NCI-H1436 treated with DMSO at 0.1 percent for 48 hours (cell line): ENCODE results near the gene PYY.
"Not testable (repeated sequence)": the region's sequence is repeated elsewhere in the genome, so short reads cannot be mapped to it uniquely, and the experiment has no call there.

ENCODE experiments used
- DNase-seq: peaks from one replicate; lab custom pipeline; 2025; lab: John Stamatoyannopoulos, UW

PYY gene

GRCh38 chr17:43953746-43954145 is at the start of gene PYY:
Gene PYY (minus strand): TSS chr17:43953940. CDS start chr17:43953483, 457 bp downstream.
- DNase-seq = no peak

GRCh38 chr17:44002141-44002848 is 48.6 kb upstream of the PYY start:
- no peak for DNase-seq

DNA sequence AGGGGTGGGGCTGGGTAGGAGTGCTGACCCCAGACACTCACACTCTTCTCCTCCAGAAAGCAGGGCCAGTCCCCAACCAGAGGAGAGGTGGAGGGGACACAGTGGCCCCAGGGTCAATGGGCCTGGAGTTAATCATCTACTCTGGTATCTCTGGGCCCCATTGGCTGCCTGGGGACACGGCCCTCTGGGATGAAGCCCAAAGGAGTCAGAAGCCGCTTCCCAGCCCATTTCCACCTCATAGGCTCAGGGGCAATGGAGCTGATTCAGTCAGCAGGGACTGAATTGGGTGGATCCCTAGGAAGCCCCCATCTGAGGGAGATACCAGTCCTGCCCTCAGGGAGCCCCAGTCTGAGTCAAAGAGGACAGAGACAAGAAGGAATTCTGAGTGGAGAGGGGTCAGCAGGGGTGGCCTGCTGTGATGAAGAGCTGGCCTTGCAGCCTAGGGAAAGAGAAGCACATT is 47.8 kb upstream of the PYY start:
- DNase-seq = no peak

GRCh38 chr17:44000871-44001460 is 47.2 kb upstream of the PYY start:
- DNase-seq = no peak

- no peak for DNase-seq
Measured at GRCh38 chr17:44000141-44000860, 46.6 kb upstream of the PYY start.

DNA sequence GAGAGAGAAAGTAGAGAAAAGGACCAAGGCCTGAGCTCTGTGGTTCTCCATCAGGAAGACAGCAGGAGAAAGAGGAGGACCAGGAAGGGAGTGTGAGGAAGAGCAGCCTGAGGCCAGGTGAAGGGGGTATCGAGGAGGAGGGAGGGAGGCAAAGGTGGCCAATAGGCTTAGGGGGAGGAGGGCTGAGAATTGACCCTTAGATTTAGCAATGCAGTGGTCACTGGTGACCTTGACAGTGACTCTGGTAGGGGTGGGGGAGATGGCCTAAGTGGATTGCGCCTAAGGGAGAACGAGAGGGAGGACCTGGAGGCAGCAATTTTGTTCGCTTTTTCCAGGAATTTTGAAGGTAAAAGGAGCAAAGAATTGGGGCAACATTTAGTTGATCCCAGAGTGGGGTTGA is 45.3 kb upstream of the PYY start:
- DNase-seq = no peak

DNA sequence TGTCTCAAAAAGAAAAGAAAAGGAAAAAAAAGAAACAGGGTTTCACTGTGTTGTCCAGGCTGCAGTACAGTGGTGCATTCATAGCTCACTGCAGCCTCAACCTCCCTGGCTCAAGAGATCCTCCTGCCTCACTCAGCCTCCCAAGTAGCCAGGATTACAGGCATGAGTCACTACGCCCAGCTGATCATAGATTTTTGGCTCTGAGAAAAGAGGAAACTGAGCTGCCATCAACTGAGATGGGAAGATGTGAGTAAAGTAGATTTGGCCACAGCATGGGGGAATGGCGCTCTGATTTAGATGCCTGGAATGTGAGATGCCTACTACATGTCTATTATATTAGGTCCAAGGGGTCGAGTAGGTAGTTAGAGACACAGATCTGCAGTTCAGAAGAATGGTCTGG is 44.8 kb upstream of the PYY start:
- no peak for DNase-seq

GRCh38 chr17:43997180-43997579 is 43.4 kb upstream of the PYY start:
- DNase-seq = not testable (repeated sequence)

DNA sequence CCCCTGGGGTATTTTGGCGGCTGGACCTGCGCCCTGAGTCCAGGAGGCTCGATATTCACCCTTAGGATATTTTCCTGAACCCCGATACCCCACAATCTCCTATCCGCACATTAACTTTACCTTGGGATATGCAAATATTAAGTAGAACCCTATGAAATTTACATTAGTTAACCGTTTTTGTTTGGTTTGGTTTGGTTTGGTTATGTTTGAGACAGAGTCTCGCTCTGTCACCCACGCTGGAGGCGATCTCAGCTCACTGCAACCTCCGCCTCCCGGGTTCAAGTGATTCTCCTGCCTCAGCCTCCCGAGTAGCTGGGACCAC is 41.4 kb upstream of the PYY start:
- no peak for DNase-seq

- no peak for DNase-seq
Measured at GRCh38 chr17:43994272-43995149, 40.8 kb upstream of the PYY start.

- DNase-seq = no peak
Measured at GRCh38 chr17:43992641-43993040, 38.9 kb upstream of the PYY start.

GRCh38 chr17:43988301-43988700 is 34.6 kb upstream of the PYY start:
- no peak for DNase-seq

GRCh38 chr17:43987131-43988021 is 33.6 kb upstream of the PYY start:
- no peak for DNase-seq

DNA sequence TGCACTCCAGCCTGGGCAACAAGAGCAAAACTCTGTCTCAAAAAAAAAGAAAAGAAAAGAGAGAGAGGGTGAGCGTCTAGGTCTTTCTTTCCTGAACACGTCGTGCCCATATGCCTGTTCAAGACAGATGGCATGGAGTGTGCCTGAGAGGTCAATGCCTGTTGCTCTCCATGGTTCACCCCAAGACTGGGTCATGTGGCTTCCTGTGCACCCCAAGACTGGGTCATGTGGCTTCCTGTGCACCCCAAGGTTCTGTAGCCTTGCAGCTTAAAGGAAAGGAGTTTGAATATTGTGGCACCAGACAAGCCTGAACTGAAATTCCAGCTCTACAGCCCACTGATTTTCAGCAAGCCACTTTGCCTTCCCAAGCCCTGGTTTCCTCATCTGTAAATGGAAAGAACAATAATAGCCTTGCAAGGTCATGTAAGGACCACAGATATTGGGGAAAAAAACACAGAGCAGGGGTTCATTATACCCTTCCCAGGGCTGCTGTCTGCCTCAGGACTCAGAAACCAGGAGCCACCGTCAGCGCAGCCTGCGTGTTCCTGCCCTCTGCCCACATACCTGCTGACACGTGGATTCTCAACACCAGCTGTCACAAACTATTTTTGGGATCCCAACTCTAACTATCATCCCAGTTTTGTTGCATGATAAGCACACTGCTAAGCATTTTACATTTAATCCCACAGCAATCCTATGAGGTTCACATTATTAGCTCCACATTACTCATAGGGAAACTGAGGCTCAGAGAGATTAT is 32.7 kb upstream of the PYY start:
- DNase-seq = no peak

DNA sequence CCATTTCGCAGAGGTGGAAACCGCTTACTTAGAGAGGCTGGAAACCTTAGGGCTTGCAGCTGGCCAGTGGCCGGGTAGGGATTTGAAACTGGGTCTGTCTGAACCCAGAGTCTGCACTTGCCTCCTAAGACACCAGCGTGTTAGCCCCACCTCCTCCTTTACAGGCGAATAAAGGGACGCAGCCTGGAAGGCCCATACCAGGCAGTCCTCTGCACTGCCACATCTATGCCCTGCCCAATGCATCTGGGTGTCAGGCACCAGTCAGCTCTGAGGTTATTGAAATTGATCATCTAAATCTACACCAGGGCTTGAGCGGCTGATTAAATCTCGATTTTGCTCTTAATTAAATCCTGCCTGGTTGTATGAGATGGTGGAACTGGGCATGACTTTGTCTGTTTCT is 30.8 kb upstream of the PYY start:
- DNase-seq = no peak

GRCh38 chr17:43983515-43984411 is 30.0 kb upstream of the PYY start:
- no peak for DNase-seq

GRCh38 chr17:43983196-43983514 is 29.4 kb upstream of the PYY start:
- no peak for DNase-seq

DNA sequence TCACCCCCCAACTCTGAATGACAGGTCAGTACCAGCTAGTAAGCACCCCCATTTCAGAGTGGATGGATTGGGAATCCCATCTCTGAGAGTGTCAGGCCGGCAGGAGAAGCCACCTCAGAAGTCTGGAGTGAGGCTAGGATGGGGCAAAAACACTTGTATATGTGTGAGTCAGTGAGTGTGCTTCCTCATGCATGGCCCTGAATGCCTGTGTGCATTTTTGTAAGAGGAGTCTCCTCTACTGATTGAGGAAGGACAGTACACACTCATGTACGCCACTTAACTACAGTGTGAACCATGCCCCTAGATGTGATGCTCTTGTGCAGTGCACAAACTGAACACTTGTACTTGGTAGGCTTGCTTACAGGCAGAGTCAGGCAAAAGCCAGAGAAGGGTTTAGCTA is 28.4 kb upstream of the PYY start:
- no peak for DNase-seq

- DNase-seq = no peak
Measured at GRCh38 chr17:43979671-43980070, 25.9 kb upstream of the PYY start.

- DNase-seq = no peak
Measured at GRCh38 chr17:43979011-43979410, 25.3 kb upstream of the PYY start.
